ENCODE data around the gene MDM2. TPM values are rescaled to one million over a fixed set of nuclear protein-coding genes. Genes with fewer than 3 reads are reported as not detected.

The MDM2 gene
- total and polyA plus RNA-seq, 2 of the 8 experiments (the other 6 are each of a cell fraction or from before 2014, with no cell fraction given), result 15.1 to 115 TPM

GRCh38 chr12:68812553-68813241, 4.7 kb downstream of the MDM2 start:
- peak overlapping the region in 1 of 2 experiments; percentile 12; a peak in 1 of 4 replicates for H3K4me2 ChIP-seq (ENCODE audit: insufficient read depth in 1 of 2, low read depth in 2 of 2, low read length in 2 of 2)
- no peak overlapping the region for H3K4ac ChIP-seq (replicated peaks; ENCODE audit: insufficient read length, low read depth, low read length)
- no peak overlapping the region for H2BK120ac ChIP-seq (replicated peaks; ENCODE audit: low read depth, low read length)
- H4K20me1 ChIP-seq (replicated peaks in 1 of 2; ENCODE audit: control insufficient read depth in 1 of 2, insufficient read depth in 2 of 2, low read length in 2 of 2), result peaks cover 1 to 7% of the 10 kb centered on the region in 2 experiments
- CTCF ChIA-PET (ENCODE audit: partially characterized antibody), result interaction anchor here (1.2 to 3.7 kb wide), 3 partner anchors 18 to 32 kb away, joined by 3 to 29 read pairs (median 5); no protein-coding TSS in a partner anchor
- no peak overlapping the region for H3K56ac ChIP-seq (replicated peaks; ENCODE audit: insufficient read length, low read depth, low read length)
- H3K4me1 ChIP-seq (replicated peaks in 1 of 4; ENCODE audit: control insufficient read depth in 3 of 4, insufficient read depth in 4 of 4, low read length in 3 of 4), result no peaks in the 10 kb centered on the region
- H3K27me3 ChIP-seq (replicated peaks in 1 of 4; ENCODE audit: control insufficient read depth in 3 of 4, extremely low read depth in 1 of 4, insufficient read depth in 3 of 4, low read length in 3 of 4), result no peaks in the 10 kb centered on the region
- H3K4me3 ChIP-seq (ENCODE audit: extremely low read depth in 1 of 4, insufficient read depth in 2 of 4, low read depth in 3 of 4, low read length in 4 of 4), result no peak overlapping the region
- DNase-seq (ENCODE audit: low read depth in 1 of 2, low spot score in 2 of 2), result no peak
- H4K5ac ChIP-seq (ENCODE audit: insufficient read length, low read depth, low read length), result no peak overlapping the region
- H3K9me3 ChIP-seq (ENCODE audit: insufficient read depth in 2 of 2, low read depth in 1 of 2, low read length in 1 of 2), result no peaks in the 10 kb centered on the region
- peaks cover 2% of the 10 kb centered on the region for H3K23me2 ChIP-seq (ENCODE audit: low read depth, low read length)
- H2BK20ac ChIP-seq (ENCODE audit: low read length), result no peak overlapping the region
- no peak for FAIRE-seq
- H3K79me2 ChIP-seq (ENCODE audit: control insufficient read depth in 1 of 2, insufficient read depth in 2 of 2, low read length in 2 of 2), result peaks cover 4 to 80% of the 10 kb centered on the region in 2 experiments
- no peaks in the 10 kb centered on the region; the same call in 1 of the 2 replicates for H3K79me1 ChIP-seq (ENCODE audit: low read depth, low read length)
- no peak overlapping the region for H2BK5ac ChIP-seq (ENCODE audit: low read depth, low read length)
- 92% methylated on average over 1 of the region's 1 CpG; no CpG with 5 or more reads in 1 of the 2 experiments for WGBS, 2 experiments (ENCODE audit: extremely low coverage in 1 of 2, insufficient coverage in 1 of 2, insufficient read length in 1 of 2, insufficient replicate concordance in 2 of 2, low coverage in 1 of 2, low lambda C conversion rate in 2 of 2, missing lambda C conversion rate in 1 of 2)
- H3K23ac ChIP-seq (ENCODE audit: insufficient read length), result no peak overlapping the region
- H2AFZ ChIP-seq (ENCODE audit: low read length), result no peak overlapping the region
- H2BK15ac ChIP-seq (ENCODE audit: low read length), result no peak overlapping the region
- no peak overlapping the region for H4K91ac ChIP-seq (replicated peaks; ENCODE audit: insufficient read length, low read length)
- peaks cover 9 to 74% (median 40%) of the 10 kb centered on the region in 4 experiments for H3K36me3 ChIP-seq (ENCODE audit: control insufficient read depth in 2 of 4, insufficient read depth in 4 of 4, low read length in 3 of 4)
- no peak overlapping the region for H2AK5ac ChIP-seq (ENCODE audit: low read depth, low read length)
- H3K14ac ChIP-seq (ENCODE audit: insufficient read length), result no peak overlapping the region
- POLR2A ChIA-PET (ENCODE audit: partially characterized antibody), result interaction anchor here (0.5 to 3.1 kb wide), 20 partner anchors 10 to 719 kb away, joined by 3 to 23 read pairs (median 3); partner anchors contain the start of gene SLC35E3
- no peak overlapping the region for H3K18ac ChIP-seq (ENCODE audit: extremely low read depth, low read length)
- no peak overlapping the region for H2BK12ac ChIP-seq (ENCODE audit: low read depth, low read length)
- H4K8ac ChIP-seq (ENCODE audit: extremely low read depth, insufficient read depth, low read length), result no peak overlapping the region
- H3K27ac ChIP-seq (ENCODE audit: low read depth, low read length), result no peak overlapping the region
- no peak overlapping the region for H3K9ac ChIP-seq (replicated peaks in 1 of 4; ENCODE audit: extremely low read depth in 1 of 4, low read depth in 3 of 4, low read length in 3 of 4)
- TF ChIP-seq ZNF274 (IDR thresholded peaks at IDR 0.05; ENCODE audit: borderline replicate concordance, extremely low read depth, low read length) (no peak), NRF1 (IDR thresholded peaks at IDR 0.05; ENCODE audit: low read depth, low read length) (no peak), SUZ12 (IDR thresholded peaks at IDR 0.05; ENCODE audit: low read length) (no peak), JUN (IDR thresholded peaks at IDR 0.05; ENCODE audit: low read depth, low read length) (no peak), EGR1 (IDR thresholded peaks at IDR 0.05; ENCODE audit: borderline replicate concordance, low read depth, low read length) (no peak), SIRT6 (IDR thresholded peaks at IDR 0.05; ENCODE audit: low read length) (no peak)

Data from H1 (cell line).